ENCODE measurements around the gene EFEMP2. TPM values are rescaled to one million over a fixed set of nuclear protein-coding genes. Genes with fewer than 3 reads are reported as not detected.
A peak's percentile ranks its signal among the peaks of the same experiment; 100 is the strongest.

Gene EFEMP2
- total RNA-seq, 1 experiment from 2014 or later, result 1.6 TPM

GRCh38 chr11:65826984-65827735 lies 45.4 kb downstream of the EFEMP2 start:
- no peak for DNase-seq (ENCODE audit: low spot score)

- no peak for DNase-seq (ENCODE audit: low spot score)
Observed at GRCh38 chr11:65822776-65823528, 49.6 kb downstream of the EFEMP2 start.

GRCh38 chr11:65821107-65821506 lies 51.5 kb downstream of the EFEMP2 start:
- DNase-seq (ENCODE audit: low spot score), result no peak

GRCh38 chr11:65817835-65818680 lies 54.5 kb downstream of the EFEMP2 start:
- DNase-seq (ENCODE audit: low spot score), result peak; percentile 94

- DNase-seq (ENCODE audit: low spot score), result no peak
Observed at GRCh38 chr11:65817312-65817834, 55.2 kb downstream of the EFEMP2 start.

GRCh38 chr11:65816696-65817095 lies 55.9 kb downstream of the EFEMP2 start:
- DNase-seq (ENCODE audit: low spot score), result no peak

Other genes with a start within 250 kb of the EFEMP2 start
- 79.1 and 95.3 TPM in 2 replicates for gene SIPA1, start 234.7 kb downstream of the EFEMP2 start, total RNA-seq (2014; rRNA removed; shearing (Covaris generic))
- gene RELA, start 209.9 kb downstream of the EFEMP2 start, total RNA-seq (2014; rRNA removed; shearing (Covaris generic)), result 87.3 and 112 TPM in 2 replicates
- gene KAT5, start 160.5 kb downstream of the EFEMP2 start, total RNA-seq (2014; rRNA removed; shearing (Covaris generic)), result 106 and 112 TPM in 2 replicates
- gene RNASEH2C, start 152.0 kb downstream of the EFEMP2 start, total RNA-seq (2014; rRNA removed; shearing (Covaris generic)), result 47.3 and 71.2 TPM in 2 replicates
- 18.2 and 20.2 TPM in 2 replicates for gene AP5B1, start 91.8 kb downstream of the EFEMP2 start, total RNA-seq (2014; rRNA removed; shearing (Covaris generic))
- 42.2 and 42.8 TPM in 2 replicates for gene OVOL1, start 85.7 kb downstream of the EFEMP2 start, total RNA-seq (2014; rRNA removed; shearing (Covaris generic))
- gene SNX32, start 38.8 kb downstream of the EFEMP2 start, total RNA-seq (2014; rRNA removed; shearing (Covaris generic)), result not detected in 2 replicates
- 2,410 and 2,611 TPM in 2 replicates for gene CFL1, start 14.6 kb downstream of the EFEMP2 start, total RNA-seq (2014; rRNA removed; shearing (Covaris generic))
- 118 and 143 TPM in 2 replicates for gene MUS81, start 12.4 kb downstream of the EFEMP2 start, total RNA-seq (2014; rRNA removed; shearing (Covaris generic))
- not detected in 2 replicates for gene CTSW, start 7.0 kb upstream of the EFEMP2 start, total RNA-seq (2014; rRNA removed; shearing (Covaris generic))
- gene FIBP, start 15.7 kb upstream of the EFEMP2 start, total RNA-seq (2014; rRNA removed; shearing (Covaris generic)), result 302 and 303 TPM in 2 replicates
- gene CCDC85B, start 17.9 kb upstream of the EFEMP2 start, total RNA-seq (2014; rRNA removed; shearing (Covaris generic)), result 148 and 155 TPM in 2 replicates
- gene FOSL1, start 27.6 kb upstream of the EFEMP2 start, total RNA-seq (2014; rRNA removed; shearing (Covaris generic)), result 123 and 140 TPM in 2 replicates
- gene C11orf68, start 46.3 kb upstream of the EFEMP2 start, total RNA-seq (2014; rRNA removed; shearing (Covaris generic)), result 21.7 and 24.5 TPM in 2 replicates
- gene DRAP1, start 46.6 kb upstream of the EFEMP2 start, total RNA-seq (2014; rRNA removed; shearing (Covaris generic)), result 208 and 228 TPM in 2 replicates
- not detected in 2 replicates for gene TSGA10IP, start 72.7 kb upstream of the EFEMP2 start, total RNA-seq (2014; rRNA removed; shearing (Covaris generic))
- 86.1 and 106 TPM in 2 replicates for gene SART1, start 88.9 kb upstream of the EFEMP2 start, total RNA-seq (2014; rRNA removed; shearing (Covaris generic))
- 36.9 and 44.7 TPM in 2 replicates for gene EIF1AD, start 129.4 kb upstream of the EFEMP2 start, total RNA-seq (2014; rRNA removed; shearing (Covaris generic))
- gene BANF1, start 129.7 kb upstream of the EFEMP2 start, total RNA-seq (2014; rRNA removed; shearing (Covaris generic)), result 84.3 and 86.3 TPM in 2 replicates
- 23.0 and 27.2 TPM in 2 replicates for gene CST6, start 139.2 kb upstream of the EFEMP2 start, total RNA-seq (2014; rRNA removed; shearing (Covaris generic))
- 0.13 and 0.44 TPM in 2 replicates for gene CATSPER1, start 153.7 kb upstream of the EFEMP2 start, total RNA-seq (2014; rRNA removed; shearing (Covaris generic))
- gene GAL3ST3, start 176.4 kb upstream of the EFEMP2 start, total RNA-seq (2014; rRNA removed; shearing (Covaris generic)), result not detected in 2 replicates
- gene SF3B2, start 179.6 kb upstream of the EFEMP2 start, total RNA-seq (2014; rRNA removed; shearing (Covaris generic)), result 209 and 210 TPM in 2 replicates
- gene PACS1, start 197.5 kb upstream of the EFEMP2 start, total RNA-seq (2014; rRNA removed; shearing (Covaris generic)), result 13.8 and 23.1 TPM in 2 replicates